Measurements from ENCODE around the gene FNDC3B.

Gene FNDC3B

DNA sequence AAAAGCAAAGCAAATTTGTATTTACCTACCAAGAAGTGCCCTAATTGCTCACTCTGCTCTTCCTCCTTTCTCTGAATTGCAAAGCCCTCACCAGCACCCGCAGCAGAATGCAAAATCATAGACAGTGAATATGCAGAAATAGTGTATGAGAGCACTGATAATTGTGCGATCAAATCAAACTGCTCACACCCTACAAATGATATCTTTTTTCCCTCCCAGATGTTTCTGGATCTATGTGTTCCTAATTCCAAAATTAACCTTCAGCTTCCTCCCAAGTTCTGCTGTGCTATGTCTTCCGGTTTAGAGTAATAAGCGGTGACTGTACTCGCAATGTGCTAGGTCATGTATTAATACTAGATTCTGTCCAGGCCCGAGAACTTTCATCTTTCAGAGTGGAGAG, 405.4 kb downstream of the FNDC3B start:
- DNase-seq = no peak

- DNase-seq = no peak
Measured at GRCh38 chr3:172446198-172446597, 406.8 kb downstream of the FNDC3B start.

GRCh38 chr3:172447611-172448579, 408.5 kb downstream of the FNDC3B start, which contains the start of gene GHSR:
TSS of gene GHSR (minus strand) at chr3:172448456. CDS start at chr3:172448413, 43 bp downstream.
- DNase-seq = no peak

GRCh38 chr3:172448661-172449465, 409.5 kb downstream of the FNDC3B start:
- DNase-seq = no peak

DNA sequence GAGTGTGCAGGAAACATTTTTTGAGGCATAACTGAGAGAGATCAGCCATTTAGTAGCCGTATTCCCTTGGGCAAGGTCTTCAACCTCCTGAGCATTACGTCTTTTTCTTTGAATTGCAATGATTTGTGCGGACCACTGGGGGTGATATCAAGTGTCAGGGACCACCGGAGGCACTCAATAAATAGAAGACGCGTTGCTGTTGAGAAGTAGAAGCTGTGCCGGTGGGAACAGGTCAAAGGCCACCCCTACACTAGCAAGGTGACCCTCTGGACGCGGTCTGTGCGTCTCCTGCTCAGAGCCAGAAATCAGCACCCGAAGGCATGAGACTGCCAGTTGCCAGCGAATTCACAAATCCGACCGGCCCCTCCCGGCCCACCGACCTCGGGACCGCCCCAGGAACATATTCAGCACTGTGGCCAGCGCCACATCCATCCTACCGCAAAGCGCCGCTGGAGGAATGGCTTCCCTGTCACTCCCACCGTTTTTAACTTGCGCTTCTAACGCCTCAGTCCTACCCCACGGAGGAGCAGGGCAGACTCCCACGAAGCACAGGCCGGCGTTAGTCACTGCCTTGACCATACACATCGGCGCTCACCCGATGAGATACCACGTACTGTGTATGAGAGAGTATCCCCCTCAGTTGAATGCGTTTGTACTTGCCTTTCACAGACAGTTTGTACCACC, 410.2 kb downstream of the FNDC3B start:
- no peak for DNase-seq
